OCI-LY3 (cell line): ENCODE results near the gene MBTD1.

ENCODE experiments used
- CTCF ChIP-seq: fragments of 200-600, 300-600 bp; sonication (generic); IDR thresholded peaks from 2 replicates; pipeline ENCODE4 v1.5.1; 2014; ENCODE audit warnings: antibody characterized with exemption, low read length, low read depth
- EZH2phosphoT487 ChIP-seq: fragments of 200-600 bp; shearing (Covaris generic); IDR thresholded peaks from 2 replicates; pipeline ENCODE4 v1.6.1; 2018; ENCODE audit warnings: antibody characterized with exemption, mixed run types, low read depth

DNA sequence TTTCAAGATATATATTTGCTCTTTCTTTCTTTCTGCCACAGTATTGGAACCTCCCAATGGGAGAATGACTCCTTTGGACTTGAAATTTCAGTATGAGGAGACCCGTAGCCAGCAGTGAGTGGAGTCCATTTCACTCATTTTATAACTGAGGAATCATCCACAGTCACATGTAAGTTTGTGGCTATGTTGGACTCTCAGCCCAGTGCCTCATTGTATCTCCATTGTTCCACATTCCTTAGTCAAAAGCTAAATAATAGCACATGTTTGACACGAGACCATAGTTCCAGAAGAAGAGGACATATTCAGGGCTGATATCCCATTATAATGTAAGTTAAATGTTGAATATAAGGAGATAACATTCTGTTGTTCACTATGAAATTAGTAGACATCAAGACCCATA is 126.5 kb downstream of the MBTD1 start:
- TF ChIP-seq CTCF: no peak
- TF ChIP-seq EZH2phosphoT487: no peak
